NCI-H2107 treated with DMSO at 0.1 percent for 48 hours (cell line): ENCODE results near the gene PYCARD.
"Not testable (repeated sequence)": the region's sequence is repeated elsewhere in the genome, so short reads cannot be mapped to it uniquely, and the experiment has no call there.

ENCODE experiments used
- DNase-seq: peaks from one replicate; lab custom pipeline; 2025; ENCODE audit not compliant: unreplicated experiment; lab: John Stamatoyannopoulos, UW

PYCARD gene

DNA sequence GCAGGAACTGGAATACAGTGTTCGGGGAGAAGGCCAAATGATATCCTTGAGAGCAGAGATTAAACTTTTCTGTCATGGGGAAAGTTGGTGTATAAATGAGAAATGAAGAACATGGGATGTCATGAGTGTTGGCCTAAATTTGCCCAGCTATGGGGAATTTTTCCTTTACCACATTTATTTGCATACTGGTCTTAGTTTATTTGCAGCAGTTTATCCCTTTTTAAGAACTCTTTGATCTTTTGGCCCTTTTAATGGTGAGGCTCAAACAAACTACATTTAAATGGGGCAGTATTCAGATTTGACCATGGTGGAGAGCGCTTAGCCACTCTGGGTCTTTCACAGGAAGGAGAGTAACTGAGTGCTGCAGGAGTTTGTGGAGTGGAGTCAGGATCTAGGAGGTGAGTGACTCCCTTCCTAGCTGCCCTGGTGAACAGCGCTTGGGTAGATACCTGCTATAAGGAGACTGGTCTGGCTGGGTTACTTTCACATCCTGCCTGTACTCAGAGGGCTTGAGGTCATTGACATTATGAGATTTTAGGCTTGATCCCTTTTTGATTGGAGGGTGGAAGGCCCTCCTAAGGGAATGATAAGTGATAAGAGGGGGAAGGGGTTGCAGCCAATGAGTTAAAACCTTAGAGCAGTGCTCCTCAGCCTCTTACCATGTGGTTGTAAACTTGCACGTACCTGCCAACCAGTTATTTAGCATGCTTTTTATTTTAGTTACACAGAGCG, 10.7 kb downstream of the PYCARD start:
- no peak for DNase-seq

DNA sequence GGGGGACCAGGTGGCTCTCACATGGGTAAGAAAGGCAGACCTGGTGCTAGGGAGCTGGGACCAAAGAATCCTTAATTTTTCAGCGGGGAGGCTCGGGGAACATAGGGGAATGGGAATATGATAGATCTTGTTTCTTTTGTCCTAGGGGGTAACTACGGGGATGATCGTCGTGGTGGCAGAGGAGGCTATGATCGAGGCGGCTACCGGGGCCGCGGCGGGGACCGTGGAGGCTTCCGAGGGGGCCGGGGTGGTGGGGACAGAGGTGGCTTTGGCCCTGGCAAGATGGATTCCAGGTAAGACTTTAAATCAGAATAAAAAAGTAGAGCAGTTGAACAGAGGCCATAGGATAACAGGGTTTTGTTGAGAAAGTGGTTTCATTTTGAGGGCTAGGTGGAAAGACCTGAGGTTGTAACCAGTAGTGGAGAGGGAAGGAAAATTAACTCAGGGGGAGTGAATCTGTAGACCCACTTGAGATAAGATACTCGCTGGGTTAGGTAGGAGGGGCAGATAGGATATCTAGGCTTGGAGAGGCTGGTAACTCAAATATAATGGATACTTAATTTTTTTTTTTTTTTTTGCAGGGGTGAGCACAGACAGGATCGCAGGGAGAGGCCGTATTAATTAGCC, 11.6 kb downstream of the PYCARD start:
- DNase-seq = no peak

DNA sequence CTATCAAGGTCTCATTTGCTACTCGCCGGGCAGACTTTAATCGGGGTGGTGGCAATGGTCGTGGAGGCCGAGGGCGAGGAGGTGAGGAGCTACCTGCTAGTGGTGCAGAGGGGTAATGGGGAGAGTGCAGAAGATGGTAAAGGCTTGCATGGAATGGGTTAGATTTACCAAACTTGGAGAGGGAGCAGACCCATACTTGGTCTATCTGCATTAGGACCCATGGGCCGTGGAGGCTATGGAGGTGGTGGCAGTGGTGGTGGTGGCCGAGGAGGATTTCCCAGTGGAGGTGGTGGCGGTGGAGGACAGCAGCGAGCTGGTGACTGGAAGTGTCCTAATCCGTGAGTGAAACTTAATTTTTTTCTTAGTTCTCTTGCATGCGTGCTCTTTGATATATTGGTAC, 12.5 kb downstream of the PYCARD start:
- no peak for DNase-seq

DNA sequence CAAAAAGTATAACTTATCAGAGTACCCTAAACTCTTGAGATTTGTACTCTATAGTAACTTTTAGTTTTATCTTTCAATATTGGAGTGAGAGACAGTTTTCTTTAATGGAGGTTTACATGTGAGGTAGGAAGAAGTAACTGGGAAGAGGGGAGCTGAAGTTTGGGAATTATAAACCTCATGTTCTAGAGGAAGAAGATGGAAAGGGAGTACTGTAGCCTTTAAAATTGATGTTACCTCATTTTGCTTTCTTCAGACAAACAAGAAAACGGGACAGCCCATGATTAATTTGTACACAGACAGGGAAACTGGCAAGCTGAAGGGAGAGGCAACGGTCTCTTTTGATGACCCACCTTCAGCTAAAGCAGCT, 13.2 kb downstream of the PYCARD start:
- DNase-seq = no peak

DNA sequence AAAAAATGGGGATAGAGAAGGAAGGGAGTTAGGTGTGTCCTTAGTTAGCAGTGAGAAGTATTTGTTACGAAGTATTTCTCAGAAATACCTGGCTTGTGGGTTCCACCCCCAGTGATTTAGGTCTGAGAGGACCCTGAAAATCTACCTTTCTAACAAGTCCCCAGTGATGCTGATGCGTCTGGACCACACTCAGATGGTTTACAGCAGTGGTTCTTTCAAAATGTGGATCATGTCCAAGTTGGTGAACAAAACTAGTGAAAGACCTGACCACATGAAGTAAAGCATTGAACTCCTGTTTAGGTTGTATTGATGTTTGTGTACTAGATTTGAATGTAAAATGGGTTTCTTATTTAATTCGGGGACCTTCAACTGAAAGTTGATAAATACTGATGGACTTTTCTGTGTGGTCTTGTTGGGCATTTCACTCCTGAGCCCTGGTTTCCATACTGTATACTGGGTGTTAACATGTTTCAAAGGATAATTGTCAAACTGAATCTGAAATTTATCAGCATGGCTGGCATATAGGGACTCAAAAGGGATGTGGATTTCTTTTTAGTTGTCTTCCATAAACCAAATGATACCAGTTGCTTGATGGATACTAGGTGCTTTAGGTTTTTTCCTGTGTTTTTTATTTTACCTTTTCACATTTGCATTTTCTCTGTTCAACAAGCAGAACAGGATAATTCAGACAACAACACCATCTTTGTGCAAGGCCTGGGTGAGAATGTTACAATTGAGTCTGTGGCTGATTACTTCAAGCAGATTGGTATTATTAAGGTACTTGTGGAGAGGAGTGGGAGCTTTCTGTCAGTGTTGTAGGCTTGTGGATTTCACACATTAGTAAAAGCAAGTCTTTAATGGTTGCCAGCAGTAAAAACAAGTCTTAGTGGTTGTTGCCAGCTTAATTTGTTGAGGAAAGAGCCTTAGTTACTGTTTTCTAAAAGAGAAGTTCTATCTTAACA, 13.8 kb downstream of the PYCARD start:
- DNase-seq = no peak

DNA sequence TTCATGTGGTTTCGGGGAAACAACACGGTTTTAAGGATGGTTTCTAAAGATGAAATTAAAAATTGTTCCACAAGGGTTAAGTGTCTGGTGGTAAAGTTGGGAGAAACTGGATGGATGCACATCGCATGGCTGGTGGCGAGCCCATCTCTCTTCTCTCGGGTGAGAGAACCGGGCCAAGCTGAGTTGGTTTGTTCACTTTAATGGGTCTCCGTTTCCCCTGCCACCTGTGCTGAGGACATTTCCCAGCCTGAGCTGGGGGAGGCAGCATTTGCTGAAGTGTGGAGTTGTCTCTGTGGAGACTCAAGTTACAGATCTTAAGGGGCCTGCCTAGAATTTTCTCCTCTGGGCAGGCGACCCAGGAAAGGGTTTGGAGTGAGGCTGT, 14.8 kb downstream of the PYCARD start:
- DNase-seq = no peak

DNA sequence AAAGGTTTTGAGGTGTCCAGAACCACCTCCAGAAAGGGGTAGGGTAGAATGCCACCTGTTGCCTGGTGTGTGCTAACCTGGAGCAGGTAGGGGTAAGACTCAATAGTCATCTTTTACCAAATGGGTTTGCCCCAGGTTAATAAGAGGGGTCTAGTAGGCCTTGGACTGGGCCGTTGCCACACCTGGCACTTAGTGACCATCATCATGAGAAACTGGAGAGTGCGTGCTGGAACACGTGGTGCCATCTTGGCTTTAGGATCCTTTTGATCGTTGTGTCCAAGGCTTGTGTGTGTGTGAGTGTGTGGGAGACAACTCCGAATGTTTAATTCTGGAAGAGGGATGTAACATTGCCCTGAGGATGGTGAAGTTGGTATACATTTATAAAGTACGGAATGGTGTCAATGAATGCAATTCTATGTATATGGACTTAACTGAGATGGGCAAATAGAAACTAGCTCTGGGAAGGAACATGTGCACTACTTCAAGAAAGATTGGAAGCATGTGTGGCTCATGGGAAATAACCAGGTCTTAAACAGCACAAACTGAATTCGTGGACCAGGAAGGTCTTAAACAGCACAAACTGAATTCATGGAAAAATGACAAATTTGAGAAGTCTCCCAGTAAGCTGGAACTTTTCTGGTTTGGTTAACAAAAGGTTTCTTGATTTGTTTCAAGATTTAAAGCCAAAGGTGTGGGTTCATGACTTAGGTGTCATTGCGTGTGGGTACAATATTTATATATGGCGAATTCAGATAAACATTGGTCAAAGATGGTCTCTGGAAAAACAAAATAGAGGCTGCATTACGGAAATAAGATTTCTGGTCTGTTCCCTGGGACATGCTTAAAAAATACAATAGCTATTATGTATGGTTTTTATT, 15.4 kb downstream of the PYCARD start:
- DNase-seq = no peak

DNA sequence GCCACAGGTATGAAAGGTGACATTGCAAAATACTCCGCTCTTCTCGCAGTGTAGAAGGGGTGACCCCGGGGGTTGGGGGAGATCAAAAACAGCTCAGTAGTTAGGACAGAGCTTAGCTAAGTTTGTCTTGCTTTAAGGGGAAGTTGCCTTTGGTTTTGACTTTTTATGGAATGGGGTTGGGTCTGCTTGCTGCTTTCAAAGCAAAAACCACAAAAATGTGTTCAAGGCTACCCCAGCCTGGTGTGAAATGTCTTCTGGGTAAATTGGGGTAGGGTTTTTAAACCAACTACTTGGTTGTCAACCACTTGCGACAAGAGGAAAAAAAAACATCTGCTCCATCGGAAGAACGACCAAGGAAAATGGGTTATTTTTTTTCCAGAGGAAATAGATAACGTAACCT, 16.4 kb downstream of the PYCARD start:
- DNase-seq = no peak

DNA sequence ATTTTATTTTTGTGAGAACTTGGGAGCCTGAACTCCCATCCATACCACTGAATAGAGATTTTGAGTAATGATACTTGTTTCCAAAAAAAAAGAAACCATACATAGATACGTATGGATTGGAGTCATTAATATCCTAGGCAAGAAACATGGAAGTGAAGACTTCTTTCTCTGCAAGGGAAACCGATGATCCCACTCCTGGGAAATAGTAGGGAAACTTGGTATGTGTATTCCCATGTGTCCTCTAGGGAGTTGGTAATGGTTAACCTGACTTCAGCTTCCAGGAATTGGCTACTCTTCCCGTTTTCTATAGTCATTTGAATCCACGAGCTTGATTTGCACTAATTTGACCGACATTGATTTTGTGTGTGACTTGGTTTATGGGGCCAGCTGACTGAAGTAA, 17.2 kb downstream of the PYCARD start:
- no peak for DNase-seq

DNA sequence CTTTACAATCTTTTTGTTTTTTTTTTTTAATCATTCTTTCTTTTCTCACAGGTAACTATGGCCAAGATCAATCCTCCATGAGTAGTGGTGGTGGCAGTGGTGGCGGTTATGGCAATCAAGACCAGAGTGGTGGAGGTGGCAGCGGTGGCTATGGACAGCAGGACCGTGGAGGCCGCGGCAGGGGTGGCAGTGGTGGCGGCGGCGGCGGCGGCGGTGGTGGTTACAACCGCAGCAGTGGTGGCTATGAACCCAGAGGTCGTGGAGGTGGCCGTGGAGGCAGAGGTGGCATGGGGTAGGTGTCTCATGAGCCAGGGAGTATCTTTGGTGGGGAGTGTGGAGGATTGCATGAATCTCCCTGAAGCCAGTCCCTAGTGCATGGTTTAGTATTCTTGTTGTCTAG, 17.7 kb downstream of the PYCARD start:
- no peak for DNase-seq

DNA sequence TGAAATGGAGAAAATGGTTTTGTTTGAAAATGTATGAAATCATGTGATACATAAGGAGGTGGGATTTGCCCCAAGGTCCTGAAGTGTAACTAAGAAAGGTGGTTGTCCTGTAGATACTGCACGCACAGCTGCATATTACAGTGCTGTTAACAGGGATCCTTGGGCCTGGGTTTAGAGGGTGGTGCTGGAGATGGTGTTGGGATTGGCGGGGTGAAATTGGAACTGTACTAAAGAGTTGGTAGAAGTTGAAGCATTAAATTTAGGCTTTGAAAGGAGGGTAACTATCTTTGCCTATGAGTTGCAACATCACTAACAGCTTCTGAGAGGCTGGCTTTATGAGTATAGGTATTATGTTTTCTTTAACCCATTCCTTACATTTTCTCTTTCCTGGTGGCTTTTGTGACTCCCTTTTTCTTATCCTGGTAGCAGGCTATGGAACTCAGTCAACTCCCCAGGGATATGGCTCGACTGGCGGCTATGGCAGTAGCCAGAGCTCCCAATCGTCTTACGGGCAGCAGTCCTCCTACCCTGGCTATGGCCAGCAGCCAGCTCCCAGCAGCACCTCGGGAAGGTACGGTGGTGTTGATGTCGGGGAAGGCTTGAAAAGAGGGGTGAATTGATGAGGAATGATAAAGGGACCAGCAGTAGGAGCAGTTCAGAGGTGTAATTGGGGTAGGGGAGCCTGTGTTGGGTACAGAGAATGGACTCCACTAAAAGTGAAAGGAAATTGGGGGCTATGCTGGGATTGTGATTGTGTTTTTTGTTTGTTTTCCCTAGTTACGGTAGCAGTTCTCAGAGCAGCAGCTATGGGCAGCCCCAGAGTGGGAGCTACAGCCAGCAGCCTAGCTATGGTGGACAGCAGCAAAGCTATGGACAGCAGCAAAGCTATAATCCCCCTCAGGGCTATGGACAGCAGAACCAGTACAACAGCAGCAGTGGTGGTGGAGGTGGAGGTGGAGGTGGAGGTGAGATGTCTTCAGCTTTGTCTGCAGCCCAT, 18.8 kb downstream of the PYCARD start:
- DNase-seq = no peak

DNA sequence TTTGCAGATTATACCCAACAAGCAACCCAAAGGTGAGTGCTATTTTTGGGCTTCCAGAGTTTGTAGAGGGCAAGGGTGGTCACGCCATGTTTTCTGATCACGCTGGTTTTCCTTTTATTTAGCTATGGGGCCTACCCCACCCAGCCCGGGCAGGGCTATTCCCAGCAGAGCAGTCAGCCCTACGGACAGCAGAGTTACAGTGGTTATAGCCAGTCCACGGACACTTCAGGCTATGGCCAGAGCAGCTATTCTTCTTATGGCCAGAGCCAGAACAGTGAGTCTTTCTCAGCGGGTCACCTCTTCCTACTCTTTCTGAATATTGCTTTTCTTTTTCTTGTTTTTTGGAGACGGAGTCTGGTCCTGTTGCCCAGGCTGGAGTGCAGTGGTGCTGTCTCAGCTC, 20.2 kb downstream of the PYCARD start:
- DNase-seq = no peak

DNA sequence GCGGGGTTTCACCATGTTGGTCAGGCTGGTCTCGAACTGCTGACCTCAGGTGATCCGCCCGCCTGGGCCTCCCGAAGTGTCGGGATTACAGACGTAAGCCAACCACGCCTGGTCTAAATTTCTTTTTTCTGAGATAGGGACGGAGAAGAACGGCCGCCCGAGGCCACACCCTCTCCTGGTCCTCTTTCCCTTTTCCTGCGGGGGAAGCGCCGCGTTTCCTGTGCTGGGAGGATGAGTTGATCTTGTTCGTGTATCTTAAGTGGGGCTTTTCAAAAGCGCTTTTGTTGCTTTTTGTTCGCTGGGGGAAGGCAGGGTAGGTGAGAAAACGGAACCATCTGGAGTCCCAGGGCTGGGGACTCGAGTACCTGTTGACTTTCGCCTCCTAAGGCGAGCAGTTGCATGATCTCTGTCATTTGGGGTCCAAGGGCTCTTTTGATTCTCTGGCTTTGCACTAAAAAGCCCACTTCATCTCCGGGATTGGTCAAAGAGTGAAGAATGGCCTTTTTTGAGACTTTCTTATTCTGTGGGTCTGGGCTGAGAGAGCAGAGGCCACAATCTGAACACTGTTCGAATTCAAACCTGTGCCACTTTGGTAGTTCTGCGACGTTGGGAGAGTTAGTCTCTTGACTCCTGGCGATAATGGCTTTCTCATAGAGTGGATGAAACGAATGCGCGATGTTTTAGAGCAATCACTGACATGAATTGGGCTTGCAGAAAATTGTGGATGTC, 21.3 kb downstream of the PYCARD start:
- DNase-seq = no peak

DNA sequence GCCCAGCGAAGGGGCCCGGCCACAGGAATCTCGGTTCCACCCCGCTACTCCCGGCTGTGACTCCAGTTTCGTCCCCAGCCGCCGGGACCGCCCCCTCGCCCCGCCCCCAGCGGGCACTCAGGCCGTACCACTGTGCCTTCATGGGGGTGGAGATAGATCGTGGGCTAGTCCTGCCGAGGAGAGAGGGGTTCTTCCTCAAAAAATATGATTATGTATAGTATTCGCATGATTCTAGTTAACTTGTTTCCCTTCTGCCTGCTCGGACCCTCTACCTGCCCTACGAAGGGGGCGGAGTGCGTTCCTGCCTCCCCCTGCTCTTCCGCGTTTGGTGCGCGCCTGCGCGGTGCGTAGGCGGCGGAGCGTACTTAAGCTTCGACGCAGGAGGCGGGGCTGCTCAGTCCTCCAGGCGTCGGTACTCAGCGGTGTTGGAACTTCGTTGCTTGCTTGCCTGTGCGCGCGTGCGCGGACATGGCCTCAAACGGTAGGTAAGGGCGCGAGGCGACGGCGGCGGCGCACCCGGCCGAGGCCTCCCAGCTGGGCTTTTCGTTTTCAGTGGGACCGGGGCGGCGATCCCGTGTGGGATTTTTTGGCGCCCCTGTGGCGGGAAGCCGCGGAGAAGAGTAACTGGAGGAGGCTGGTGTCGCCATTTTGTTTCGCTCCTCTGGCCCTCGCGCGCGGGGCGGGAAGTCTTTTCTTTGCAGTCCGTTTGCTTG, 22.7 kb downstream of the PYCARD start, which contains the start of gene FUS:
FUS (plus strand) TSS at position 393 of the 713 bp plus-strand sequence; CDS start at position 469, 76 bp downstream.
- peak; percentile 75 for DNase-seq

DNA sequence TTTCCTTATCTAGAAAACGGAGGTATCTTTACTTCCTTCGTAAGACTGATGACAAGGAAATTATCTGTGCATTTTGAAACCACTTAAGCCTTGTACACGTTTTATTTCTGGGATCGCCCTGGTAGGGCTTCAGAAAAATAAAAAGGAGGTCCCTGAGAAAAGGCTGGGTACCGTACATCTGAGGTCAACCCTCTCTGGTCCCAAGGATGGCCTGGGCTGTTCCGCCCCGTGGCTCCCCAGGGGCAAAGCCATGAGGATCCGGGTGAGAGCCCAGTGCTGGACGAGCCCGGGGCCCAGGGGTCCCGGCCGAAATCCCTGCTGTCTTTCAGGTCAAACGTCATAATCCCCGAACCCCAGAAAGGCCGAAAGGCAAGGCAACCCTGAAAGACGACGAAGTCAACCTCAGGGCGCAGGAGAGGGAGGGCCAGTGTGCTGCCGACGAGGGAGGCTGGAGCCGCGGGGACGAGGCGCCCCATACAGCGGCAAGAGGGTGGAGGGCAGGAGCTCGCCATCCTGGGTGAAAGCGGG, 23.3 kb downstream of the PYCARD start:
- no peak for DNase-seq

DNA sequence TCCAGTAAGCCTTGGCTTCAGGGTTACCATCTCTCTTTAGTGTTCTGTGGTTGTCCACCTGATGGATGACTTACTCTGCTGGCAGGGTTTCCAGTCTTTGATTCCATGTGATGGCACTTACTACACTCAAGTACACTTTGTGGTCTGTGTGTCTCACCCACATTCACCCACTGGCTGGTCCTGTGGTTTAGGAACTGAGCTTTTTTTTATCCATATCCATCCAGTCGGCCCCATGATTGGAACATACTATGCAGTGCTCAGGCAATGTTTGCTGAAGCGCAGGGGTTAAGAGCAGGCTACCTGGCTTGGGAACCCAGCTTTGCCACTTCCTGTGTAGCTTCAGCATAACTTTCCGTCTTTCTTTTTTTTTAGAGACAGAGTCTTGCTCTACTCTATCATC, 25.4 kb downstream of the PYCARD start:
- DNase-seq = peak; percentile 90

DNA sequence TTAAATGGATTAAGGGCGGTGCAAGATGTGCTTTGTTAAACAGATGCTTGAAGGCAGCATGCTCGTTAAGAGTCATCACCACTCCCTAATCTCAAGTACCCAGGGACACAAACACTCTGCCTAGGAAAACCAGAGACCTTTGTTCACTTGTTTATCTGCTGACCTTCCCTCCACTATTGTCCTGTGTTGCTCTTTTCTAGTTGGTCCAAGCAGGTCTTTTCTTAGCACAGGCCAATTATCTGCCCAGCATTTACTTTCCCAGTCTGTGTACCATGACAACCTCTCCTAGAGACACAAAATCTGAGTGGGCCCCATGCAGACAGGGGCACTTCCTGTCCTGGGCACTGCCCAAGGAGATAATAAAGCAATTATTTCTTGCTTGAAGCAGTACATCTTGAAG, 32.5 kb downstream of the PYCARD start:
- DNase-seq = not testable (repeated sequence)

DNA sequence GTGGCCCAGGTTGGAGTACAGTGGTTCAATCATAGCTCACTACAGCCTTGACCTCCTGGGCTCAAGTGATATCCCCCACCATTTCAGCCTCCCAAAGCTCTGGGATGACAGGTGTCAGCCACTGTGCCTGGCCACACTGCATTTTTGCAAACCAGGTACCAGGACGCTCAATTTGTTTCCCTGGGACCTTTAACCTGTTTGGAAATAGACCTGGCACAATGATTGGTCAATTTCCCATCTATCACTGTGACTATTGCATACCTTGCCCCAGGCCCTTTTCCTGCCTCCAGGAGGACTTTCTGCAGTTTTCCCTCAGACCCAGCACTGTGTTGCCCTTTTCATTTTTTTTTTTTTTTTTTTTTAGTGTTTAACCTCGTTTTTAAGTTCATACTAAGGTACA, 33.7 kb downstream of the PYCARD start:
- DNase-seq = no peak
